ENCODE data around the gene ARFGAP1. TPM values are rescaled to one million over a fixed set of nuclear protein-coding genes. Genes with fewer than 3 reads are reported as not detected.

The ARFGAP1 gene
- polyA plus RNA-seq, 1 donor (not counting 4 experiments of a cell fraction or from before 2014, with no cell fraction given): 31.5 TPM

DNA sequence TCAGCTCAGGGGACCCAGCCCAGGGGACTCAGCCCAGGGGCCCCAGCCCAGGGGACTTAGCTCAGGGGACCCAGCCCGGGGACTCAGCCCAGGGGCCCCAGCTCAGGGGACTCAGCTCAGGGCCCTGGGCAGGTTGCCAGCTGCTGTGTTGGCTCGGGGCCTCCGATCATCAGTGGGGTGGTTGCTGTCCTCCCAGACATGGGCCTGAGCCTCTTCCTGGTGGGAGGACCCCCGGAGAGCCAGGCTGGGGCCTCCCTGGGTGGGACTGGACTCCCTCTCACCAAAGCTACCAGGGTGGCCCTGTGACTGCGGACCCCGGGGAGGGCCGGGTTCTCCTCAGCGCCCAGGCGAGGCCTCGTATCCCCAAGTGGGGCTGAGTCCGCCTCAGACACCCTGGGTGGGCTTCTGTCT is 24.8 kb downstream of the ARFGAP1 start:
- Histone ChIP-seq H3K4me1 (ENCODE audit: control insufficient read depth, extremely low read depth, insufficient read depth, low read length) (no peaks in the 10 kb centered on the region), H3K79me2 (ENCODE audit: control insufficient read depth, insufficient read depth, low read length) (no peaks in the 10 kb centered on the region), H3K4me3 (ENCODE audit: control insufficient read depth in 2 of 3, extremely low read depth in 1 of 3, insufficient read depth in 2 of 3, low read depth in 1 of 3, low read length in 3 of 3) (no peak overlapping the region), H3K36me3 (ENCODE audit: control insufficient read depth in 2 of 2, extremely low read depth in 1 of 2, insufficient read depth in 2 of 2, low read length in 2 of 2) (no peaks in the 10 kb centered on the region), H3K9me1 (ENCODE audit: control insufficient read depth, extremely low read depth, insufficient read depth, low read length) (no peaks in the 10 kb centered on the region), H3K4me2 (ENCODE audit: control insufficient read depth, extremely low read depth, insufficient read depth, low read depth, low read length) (no peak overlapping the region), H3K27ac (ENCODE audit: control insufficient read depth, insufficient read depth, low read length) (no peak overlapping the region), H3K27me3 (ENCODE audit: control insufficient read depth, extremely low read depth, insufficient read depth, low read length) (peaks cover 30% of the 10 kb centered on the region), H3K9ac (ENCODE audit: control insufficient read depth, extremely low read depth, insufficient read depth, low read length) (no peak overlapping the region), H3K9me3 (ENCODE audit: control insufficient read depth, low read depth, low read length) (no peaks in the 10 kb centered on the region), H2AFZ (ENCODE audit: control insufficient read depth, low read length) (no peak overlapping the region), H4K20me1 (ENCODE audit: control insufficient read depth, extremely low read depth, insufficient read depth, low read length) (no peaks in the 10 kb centered on the region)
- DNase-seq (ENCODE audit: low read depth, low spot score) (no peak), FAIRE-seq (no peak)
- dilution Hi-C loops (cut with MboI; ENCODE audit: extremely low pct_ligation_motif_present, low sequenced_read_pairs): no loop called here
- TF ChIP-seq EZH2 (IDR thresholded peaks at IDR 0.05; ENCODE audit: low read length): no peak
- TF ChIP-seq, protein P1, sequence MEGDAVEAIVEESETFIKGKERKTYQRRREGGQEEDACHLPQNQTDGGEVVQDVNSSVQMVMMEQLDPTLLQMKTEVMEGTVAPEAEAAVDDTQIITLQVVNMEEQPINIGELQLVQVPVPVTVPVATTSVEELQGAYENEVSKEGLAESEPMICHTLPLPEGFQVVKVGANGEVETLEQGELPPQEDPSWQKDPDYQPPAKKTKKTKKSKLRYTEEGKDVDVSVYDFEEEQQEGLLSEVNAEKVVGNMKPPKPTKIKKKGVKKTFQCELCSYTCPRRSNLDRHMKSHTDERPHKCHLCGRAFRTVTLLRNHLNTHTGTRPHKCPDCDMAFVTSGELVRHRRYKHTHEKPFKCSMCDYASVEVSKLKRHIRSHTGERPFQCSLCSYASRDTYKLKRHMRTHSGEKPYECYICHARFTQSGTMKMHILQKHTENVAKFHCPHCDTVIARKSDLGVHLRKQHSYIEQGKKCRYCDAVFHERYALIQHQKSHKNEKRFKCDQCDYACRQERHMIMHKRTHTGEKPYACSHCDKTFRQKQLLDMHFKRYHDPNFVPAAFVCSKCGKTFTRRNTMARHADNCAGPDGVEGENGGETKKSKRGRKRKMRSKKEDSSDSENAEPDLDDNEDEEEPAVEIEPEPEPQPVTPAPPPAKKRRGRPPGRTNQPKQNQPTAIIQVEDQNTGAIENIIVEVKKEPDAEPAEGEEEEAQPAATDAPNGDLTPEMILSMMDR (optimal IDR thresholded peaks at IDR 0.05 in 1 of 3, IDR thresholded peaks at IDR 0.05 in 1 of 3, conservative IDR thresholded peaks at IDR 0.05 in 1 of 3; ENCODE audit: extremely low read depth in 1 of 3, insufficient read depth in 2 of 3, low read length in 3 of 3): no peak

DNA sequence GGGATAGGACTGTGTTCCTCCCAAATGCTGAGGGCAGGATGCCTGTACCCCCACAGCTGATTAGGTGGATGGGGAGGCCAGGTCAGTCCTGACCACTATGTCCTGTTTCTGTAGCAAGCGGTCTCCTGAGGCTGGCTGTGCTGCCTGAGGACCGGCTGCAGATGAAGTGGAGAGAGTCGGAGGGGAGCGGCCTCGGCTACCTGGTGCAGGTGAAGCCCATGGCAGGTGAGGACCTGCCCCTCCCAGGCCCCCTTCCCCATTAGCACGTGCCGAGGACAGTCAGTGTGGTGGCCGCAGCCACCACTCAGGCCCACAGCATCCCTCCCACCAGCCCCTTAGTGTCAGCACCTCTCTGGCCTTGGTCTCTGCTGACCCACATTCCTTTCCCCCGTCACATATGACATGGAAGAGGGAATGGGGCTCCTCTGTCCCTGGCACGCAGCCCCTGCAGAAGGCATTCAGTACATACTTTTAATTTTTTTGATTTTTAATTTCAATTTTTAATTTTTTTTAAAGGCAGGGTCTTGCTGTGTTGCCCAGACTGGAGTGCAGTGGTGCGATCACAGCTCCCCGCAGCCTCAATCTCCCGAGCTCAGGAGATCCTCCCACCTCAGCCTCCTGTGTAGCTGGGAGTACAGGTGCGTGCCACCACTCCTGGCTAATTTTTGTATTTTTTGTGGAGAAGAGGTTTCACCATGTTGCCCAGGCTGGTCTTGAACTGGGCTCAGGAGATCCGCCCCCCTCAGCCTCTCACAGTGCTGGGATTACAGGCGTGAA is 25.4 kb downstream of the ARFGAP1 start:
- dilution Hi-C loops (cut with MboI; ENCODE audit: extremely low pct_ligation_motif_present, low sequenced_read_pairs): no loop called here
- H4K20me1 ChIP-seq (ENCODE audit: control insufficient read depth, extremely low read depth, insufficient read depth, low read length): no peaks in the 10 kb centered on the region
- H3K79me2 ChIP-seq (ENCODE audit: control insufficient read depth, insufficient read depth, low read length): no peaks in the 10 kb centered on the region
- FAIRE-seq (no peak), DNase-seq (ENCODE audit: low read depth, low spot score) (no peak)
- no peaks in the 10 kb centered on the region for H3K4me1 ChIP-seq (ENCODE audit: control insufficient read depth, extremely low read depth, insufficient read depth, low read length)
- H3K4me3 ChIP-seq (ENCODE audit: control insufficient read depth in 2 of 3, extremely low read depth in 1 of 3, insufficient read depth in 2 of 3, low read depth in 1 of 3, low read length in 3 of 3): no peak overlapping the region
- peaks cover 31% of the 10 kb centered on the region for H3K27me3 ChIP-seq (ENCODE audit: control insufficient read depth, extremely low read depth, insufficient read depth, low read length)
- no peak overlapping the region for H3K9ac ChIP-seq (ENCODE audit: control insufficient read depth, extremely low read depth, insufficient read depth, low read length)
- H3K27ac ChIP-seq (ENCODE audit: control insufficient read depth, insufficient read depth, low read length): no peak overlapping the region
- no peak overlapping the region for H2AFZ ChIP-seq (ENCODE audit: control insufficient read depth, low read length)
- no peaks in the 10 kb centered on the region for H3K9me3 ChIP-seq (ENCODE audit: control insufficient read depth, low read depth, low read length)
- H3K9me1 ChIP-seq (ENCODE audit: control insufficient read depth, extremely low read depth, insufficient read depth, low read length): no peaks in the 10 kb centered on the region
- H3K4me2 ChIP-seq (ENCODE audit: control insufficient read depth, extremely low read depth, insufficient read depth, low read depth, low read length): no peak overlapping the region
- TF ChIP-seq, protein P1 (optimal IDR thresholded peaks at IDR 0.05 in 1 of 3, IDR thresholded peaks at IDR 0.05 in 1 of 3, conservative IDR thresholded peaks at IDR 0.05 in 1 of 3; ENCODE audit: extremely low read depth in 1 of 3, insufficient read depth in 2 of 3, low read length in 3 of 3): no peak
- TF ChIP-seq EZH2 (IDR thresholded peaks at IDR 0.05; ENCODE audit: low read length): no peak
- no peaks in the 10 kb centered on the region for H3K36me3 ChIP-seq (ENCODE audit: control insufficient read depth in 2 of 2, extremely low read depth in 1 of 2, insufficient read depth in 2 of 2, low read length in 2 of 2)
